ENCODE measurements around the gene OGFOD2. TPM values are rescaled to one million over a fixed set of nuclear protein-coding genes. Genes with fewer than 3 reads are reported as not detected.

OGFOD2 gene
- total RNA-seq, 2 experiments from 2014 or later: 26.8 to 27.7 TPM

- no peaks in the 10 kb centered on the region for H3K36me3 Mint-ChIP-seq (ENCODE audit: low read depth)
- CTCF ChIA-PET: no interaction called here
- no peaks in the 10 kb centered on the region for H3K9me3 Mint-ChIP-seq
- H3K27ac Mint-ChIP-seq: no peak overlapping the region
- no peak overlapping the region for H3K4me3 Mint-ChIP-seq
- no peak for DNase-seq
- H3K4me1 Mint-ChIP-seq (ENCODE audit: low read depth): no peaks in the 10 kb centered on the region
- no peaks in the 10 kb centered on the region for H3K27me3 Mint-ChIP-seq (ENCODE audit: low read depth)
- intact Hi-C loops (cut with micrococcal nuclease): no loop called here
These were observed 20.6 kb downstream of the OGFOD2 start for GRCh38 chr12:122995503-122996187.

GRCh38 chr12:122996188-122996601, 21.2 kb downstream of the OGFOD2 start:
- Mint-ChIP-seq H3K9me3 (no peaks in the 10 kb centered on the region), H3K4me1 (ENCODE audit: low read depth) (no peaks in the 10 kb centered on the region), H3K27ac (no peak overlapping the region), H3K27me3 (ENCODE audit: low read depth) (no peaks in the 10 kb centered on the region), H3K36me3 (ENCODE audit: low read depth) (no peaks in the 10 kb centered on the region), H3K4me3 (no peak overlapping the region)
- no peak for DNase-seq
- intact Hi-C loops (cut with micrococcal nuclease): no loop called here
- CTCF ChIA-PET: no interaction called here

- Mint-ChIP-seq H3K27ac (no peak overlapping the region), H3K9me3 (no peaks in the 10 kb centered on the region), H3K4me1 (ENCODE audit: low read depth) (no peaks in the 10 kb centered on the region), H3K27me3 (ENCODE audit: low read depth) (no peaks in the 10 kb centered on the region), H3K36me3 (ENCODE audit: low read depth) (no peaks in the 10 kb centered on the region), H3K4me3 (no peak overlapping the region)
- intact Hi-C loops (cut with micrococcal nuclease): no loop called here
- no peak for DNase-seq
- CTCF ChIA-PET: no interaction called here
These were observed 21.7 kb downstream of the OGFOD2 start for GRCh38 chr12:122996621-122997342.

- no peaks in the 10 kb centered on the region for H3K27me3 Mint-ChIP-seq (ENCODE audit: low read depth)
- no peak overlapping the region for H3K4me3 Mint-ChIP-seq
- no peaks in the 10 kb centered on the region for H3K9me3 Mint-ChIP-seq
- no peak overlapping the region for H3K27ac Mint-ChIP-seq
- CTCF ChIA-PET: interaction anchor here (0.6 kb wide), 1 partner anchor 138 kb away, joined by 3 read pairs; no protein-coding TSS in a partner anchor
- DNase-seq: no peak
- no peaks in the 10 kb centered on the region for H3K4me1 Mint-ChIP-seq (ENCODE audit: low read depth)
- H3K36me3 Mint-ChIP-seq (ENCODE audit: low read depth): no peaks in the 10 kb centered on the region
- intact Hi-C loops (cut with micrococcal nuclease): no loop called here
These were observed 22.6 kb downstream of the OGFOD2 start for GRCh38 chr12:122997343-122998250.

GRCh38 chr12:122998316-122998715, 23.3 kb downstream of the OGFOD2 start:
- no peak for DNase-seq
- no peaks in the 10 kb centered on the region for H3K9me3 Mint-ChIP-seq
- no peak overlapping the region for H3K27ac Mint-ChIP-seq
- no peaks in the 10 kb centered on the region for H3K36me3 Mint-ChIP-seq (ENCODE audit: low read depth)
- CTCF ChIA-PET: interaction anchor here (0.6 kb wide), 1 partner anchor 137 kb away, joined by 3 read pairs; no protein-coding TSS in a partner anchor
- intact Hi-C loops (cut with micrococcal nuclease): no loop called here
- H3K27me3 Mint-ChIP-seq (ENCODE audit: low read depth): no peaks in the 10 kb centered on the region
- H3K4me1 Mint-ChIP-seq (ENCODE audit: low read depth): no peaks in the 10 kb centered on the region
- H3K4me3 Mint-ChIP-seq: no peak overlapping the region

- Mint-ChIP-seq H3K36me3 (ENCODE audit: low read depth) (peaks cover 1% of the 10 kb centered on the region), H3K9me3 (no peaks in the 10 kb centered on the region), H3K27ac (no peak overlapping the region), H3K4me1 (ENCODE audit: low read depth) (no peaks in the 10 kb centered on the region), H3K4me3 (no peak overlapping the region), H3K27me3 (ENCODE audit: low read depth) (no peaks in the 10 kb centered on the region)
- no peak for DNase-seq
- CTCF ChIA-PET: no interaction called here
- intact Hi-C loops (cut with micrococcal nuclease): no loop called here
These were observed 24.3 kb downstream of the OGFOD2 start for GRCh38 chr12:122999196-122999946.

GRCh38 chr12:122999986-123000420, 25.0 kb downstream of the OGFOD2 start:
- H3K9me3 Mint-ChIP-seq: no peaks in the 10 kb centered on the region
- H3K4me1 Mint-ChIP-seq (ENCODE audit: low read depth): no peaks in the 10 kb centered on the region
- no peak overlapping the region for H3K4me3 Mint-ChIP-seq
- peaks cover 2% of the 10 kb centered on the region for H3K36me3 Mint-ChIP-seq (ENCODE audit: low read depth)
- DNase-seq: no peak
- H3K27ac Mint-ChIP-seq: no peak overlapping the region
- intact Hi-C loops (cut with micrococcal nuclease): no loop called here
- CTCF ChIA-PET: no interaction called here
- no peaks in the 10 kb centered on the region for H3K27me3 Mint-ChIP-seq (ENCODE audit: low read depth)

- Mint-ChIP-seq H3K9me3 (no peaks in the 10 kb centered on the region), H3K36me3 (ENCODE audit: low read depth) (peaks cover 2% of the 10 kb centered on the region), H3K4me3 (no peak overlapping the region), H3K27ac (no peak overlapping the region), H3K4me1 (ENCODE audit: low read depth) (no peaks in the 10 kb centered on the region), H3K27me3 (ENCODE audit: low read depth) (no peaks in the 10 kb centered on the region)
- intact Hi-C loops (cut with micrococcal nuclease): no loop called here
- CTCF ChIA-PET: no interaction called here
- no peak for DNase-seq
These were observed 25.5 kb downstream of the OGFOD2 start for GRCh38 chr12:123000578-123000977.

GRCh38 chr12:123001464-123001863, 26.4 kb downstream of the OGFOD2 start:
- H3K4me1 Mint-ChIP-seq (ENCODE audit: low read depth): no peaks in the 10 kb centered on the region
- intact Hi-C loops (cut with micrococcal nuclease): no loop called here
- H3K9me3 Mint-ChIP-seq: no peaks in the 10 kb centered on the region
- DNase-seq: no peak
- H3K27ac Mint-ChIP-seq: no peak overlapping the region
- H3K27me3 Mint-ChIP-seq (ENCODE audit: low read depth): no peaks in the 10 kb centered on the region
- H3K4me3 Mint-ChIP-seq: no peak overlapping the region
- peaks cover 2% of the 10 kb centered on the region for H3K36me3 Mint-ChIP-seq (ENCODE audit: low read depth)
- CTCF ChIA-PET: no interaction called here

GRCh38 chr12:123003257-123003656, 28.2 kb downstream of the OGFOD2 start:
- Mint-ChIP-seq H3K4me3 (no peak overlapping the region), H3K4me1 (ENCODE audit: low read depth) (no peaks in the 10 kb centered on the region), H3K27me3 (ENCODE audit: low read depth) (no peaks in the 10 kb centered on the region), H3K27ac (no peak overlapping the region), H3K36me3 (ENCODE audit: low read depth) (peaks cover 2% of the 10 kb centered on the region), H3K9me3 (no peaks in the 10 kb centered on the region)
- CTCF ChIA-PET: no interaction called here
- DNase-seq: no peak
- intact Hi-C loops (cut with micrococcal nuclease): no loop called here

GRCh38 chr12:123004287-123004686, 29.2 kb downstream of the OGFOD2 start:
- CTCF ChIA-PET: no interaction called here
- peaks cover 2% of the 10 kb centered on the region for H3K36me3 Mint-ChIP-seq (ENCODE audit: low read depth)
- H3K27me3 Mint-ChIP-seq (ENCODE audit: low read depth): no peaks in the 10 kb centered on the region
- DNase-seq: no peak
- H3K4me1 Mint-ChIP-seq (ENCODE audit: low read depth): no peaks in the 10 kb centered on the region
- no peaks in the 10 kb centered on the region for H3K9me3 Mint-ChIP-seq
- intact Hi-C loops (cut with micrococcal nuclease): no loop called here
- no peak overlapping the region for H3K4me3 Mint-ChIP-seq
- no peak overlapping the region for H3K27ac Mint-ChIP-seq

GRCh38 chr12:123005081-123005626, 30.1 kb downstream of the OGFOD2 start:
- CTCF ChIA-PET: interaction anchor here (1.5 kb wide), 1 partner anchor 70 kb away, joined by 6 read pairs; no protein-coding TSS in a partner anchor
- H3K4me1 Mint-ChIP-seq (ENCODE audit: low read depth): no peaks in the 10 kb centered on the region
- peaks cover 2% of the 10 kb centered on the region for H3K36me3 Mint-ChIP-seq (ENCODE audit: low read depth)
- DNase-seq: no peak
- H3K27ac Mint-ChIP-seq: no peak overlapping the region
- H3K4me3 Mint-ChIP-seq: no peak overlapping the region
- H3K9me3 Mint-ChIP-seq: no peaks in the 10 kb centered on the region
- intact Hi-C loops (cut with micrococcal nuclease): no loop called here
- H3K27me3 Mint-ChIP-seq (ENCODE audit: low read depth): no peaks in the 10 kb centered on the region
